HL-60 (cell line): ENCODE results near the gene CALHM2.

ENCODE experiments used
- DNase-seq, 2 experiments: peaks; one replicate each; pipeline ENCODE4 v3.0.0-alpha.2; 2010 to 2020; ENCODE audit warnings: low read depth in 1 of 2, low spot score in 1 of 2
- H3K27ac ChIP-seq: fragments of 250-450 bp; sonication (Bioruptor Pico); replicated peaks from 2 replicates; pipeline ENCODE4 v1.5.1; 2020; ENCODE audit warnings: mild to moderate bottlenecking, moderate library complexity
- H3K27me3 ChIP-seq: fragments of 250-450 bp; sonication (Bioruptor Pico); 2 replicates; pipeline ENCODE4 v1.5.1; 2021; ENCODE audit warnings: mild to moderate bottlenecking, moderate library complexity; ENCODE audit not compliant: insufficient read depth, poor library complexity, severe bottlenecking
- H3K4me3 ChIP-seq: replicated peaks from 2 replicates; pipeline ENCODE4 v1.5.1; 2011; ENCODE audit warnings: mild to moderate bottlenecking, control low read depth, low read length; ENCODE audit not compliant: insufficient read depth
- CTCF ChIP-seq: IDR thresholded peaks from one replicate; pipeline ENCODE4 v1.5.1; 2011; ENCODE audit warnings: low read length, control low read depth, inconsistent platforms; ENCODE audit not compliant: insufficient read depth
- GABPA ChIP-seq: IDR thresholded peaks from 2 replicates; pipeline ENCODE4 v1.6.1; 2012; ENCODE audit warnings: low read depth
- POLR2AphosphoS5 ChIP-seq: IDR thresholded peaks from 2 replicates; pipeline ENCODE4 v1.6.1; 2012; ENCODE audit warnings: low read depth
- REST ChIP-seq: IDR thresholded peaks from 2 replicates; pipeline ENCODE4 v1.6.1; 2012; ENCODE audit warnings: low read depth; ENCODE audit not compliant: insufficient replicate concordance
- SPI1 ChIP-seq: IDR thresholded peaks from 2 replicates; pipeline ENCODE4 v1.6.1; 2012; ENCODE audit warnings: low read depth, mild to moderate bottlenecking, borderline replicate concordance

The CALHM2 gene

DNA sequence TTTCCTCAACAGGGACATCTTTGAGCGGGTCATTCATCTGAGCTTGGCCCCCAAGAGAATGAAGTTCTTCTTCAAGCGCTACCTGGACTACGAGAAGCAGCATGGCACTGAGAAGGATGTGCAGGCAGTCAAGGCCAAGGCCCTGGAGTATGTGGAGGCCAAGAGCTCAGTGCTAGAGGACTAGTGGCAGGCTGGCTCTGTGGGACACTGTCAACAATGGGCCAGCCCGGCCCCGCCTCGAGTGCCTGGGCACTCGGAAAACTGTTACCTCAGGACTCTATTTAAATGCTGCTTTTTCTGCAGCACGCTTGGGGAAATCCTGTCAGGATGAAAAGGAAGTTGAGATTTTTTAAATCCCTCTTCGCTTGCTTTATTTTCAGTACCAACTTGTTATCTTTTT is 6.8 kb downstream of the CALHM2 start:
- no peaks in the 10 kb centered on the region for H3K27me3 ChIP-seq
- TF ChIP-seq GABPA (no peak), POLR2AphosphoS5 (no peak), CTCF (no peak), REST (no peak), SPI1 (no peak)
- H3K27ac ChIP-seq = no peak overlapping the region
- H3K4me3 ChIP-seq = no peak overlapping the region
- no peak for DNase-seq

DNA sequence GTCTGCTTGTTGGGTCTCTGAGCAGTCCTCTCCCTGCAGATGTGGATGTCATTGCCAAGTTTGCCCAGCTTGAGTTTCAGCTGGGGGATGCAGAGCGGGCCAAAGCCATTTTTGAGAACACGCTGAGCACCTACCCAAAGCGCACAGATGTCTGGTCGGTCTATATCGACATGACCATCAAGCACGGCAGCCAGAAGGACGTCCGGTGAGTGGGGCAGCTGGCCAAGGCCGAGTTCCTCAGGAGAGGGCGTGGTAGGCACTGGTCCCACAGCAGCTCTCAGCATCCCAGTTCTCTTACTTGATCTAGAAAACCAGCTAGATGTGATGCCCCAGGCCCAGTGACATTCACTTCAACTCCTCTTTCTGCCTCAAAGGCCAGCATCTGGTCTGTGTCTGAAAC is 7.7 kb downstream of the CALHM2 start:
- Histone ChIP-seq H3K27me3 (no peaks in the 10 kb centered on the region), H3K4me3 (no peak overlapping the region), H3K27ac (no peak overlapping the region)
- no peak for DNase-seq
- TF ChIP-seq CTCF = no peak
- TF ChIP-seq REST = no peak
- TF ChIP-seq GABPA = no peak
- TF ChIP-seq POLR2AphosphoS5 = no peak
- no peak for TF ChIP-seq SPI1

DNA sequence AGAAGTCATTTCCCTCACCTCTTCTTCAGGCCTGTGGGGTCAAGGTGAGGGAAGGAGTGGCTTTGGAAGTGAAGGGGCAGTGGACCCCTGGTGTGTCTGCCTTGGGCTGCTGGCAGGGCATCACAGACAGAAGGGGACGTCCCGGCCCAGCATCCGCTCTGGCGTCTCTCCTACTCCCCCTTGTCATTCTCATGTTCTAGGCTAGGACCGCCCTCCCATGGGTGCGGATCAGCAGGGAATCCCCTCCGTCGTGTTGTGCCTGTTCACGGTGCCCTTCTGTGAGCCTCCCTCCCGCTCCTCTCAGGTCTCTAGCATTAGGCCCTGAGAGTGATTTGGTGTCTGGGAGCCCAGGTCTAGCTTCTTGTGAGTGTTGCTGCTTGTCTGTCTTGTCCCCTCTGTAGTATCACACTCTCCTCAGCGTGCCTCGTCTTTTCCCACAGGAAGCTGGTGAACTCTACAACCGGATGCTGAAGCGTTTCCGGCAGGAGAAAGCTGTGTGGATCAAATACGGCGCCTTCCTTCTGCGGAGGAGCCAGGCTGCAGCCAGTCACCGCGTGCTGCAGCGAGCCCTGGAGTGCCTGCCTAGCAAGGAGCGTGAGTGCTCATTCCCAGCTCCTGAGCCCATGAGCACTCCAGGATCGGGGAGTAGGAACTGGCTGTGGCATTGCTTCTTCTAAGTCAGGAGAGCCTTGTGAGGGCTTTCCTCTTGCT is 8.5 kb downstream of the CALHM2 start:
- DNase-seq = no peak
- TF ChIP-seq GABPA = no peak
- Histone ChIP-seq H3K27me3 (no peaks in the 10 kb centered on the region), H3K4me3 (no peak overlapping the region), H3K27ac (no peak overlapping the region)

DNA sequence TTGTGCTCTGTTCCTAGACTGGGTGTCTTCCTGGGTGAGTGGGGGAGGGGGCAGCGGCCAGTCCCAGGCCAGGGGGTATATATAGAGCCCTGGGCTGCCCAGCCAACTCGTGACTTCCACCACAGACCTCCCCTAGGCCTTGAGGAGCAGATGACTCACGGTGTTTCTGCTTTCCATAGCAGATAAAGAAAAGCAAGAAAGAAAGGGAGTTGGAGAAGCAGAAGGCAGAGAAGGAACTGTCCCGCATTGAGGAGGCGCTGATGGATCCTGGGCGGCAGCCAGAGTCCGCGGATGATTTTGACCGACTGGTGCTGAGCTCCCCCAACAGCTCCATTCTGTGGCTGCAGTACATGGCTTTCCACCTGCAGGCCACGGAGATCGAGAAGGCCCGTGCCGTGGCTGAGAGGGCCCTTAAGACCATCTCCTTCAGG is 10.1 kb downstream of the CALHM2 start:
- Histone ChIP-seq H3K4me3 (no peak overlapping the region), H3K27ac (0 out of 2 replicates have a peak overlapping the region, but pooled peaks have one; percentile 2), H3K27me3 (no peaks in the 10 kb centered on the region)
- no peak for TF ChIP-seq CTCF
- TF ChIP-seq SPI1 = no peak
- TF ChIP-seq REST = no peak
- TF ChIP-seq POLR2AphosphoS5 = no peak
- no peak for TF ChIP-seq GABPA
- peak in 1 of 2 experiments; percentile 31 for DNase-seq
